Activated naive CD8-positive, alpha-beta T cell (primary cell): Measurements from ENCODE around the gene GSG1L2.

Experiments used
- H3K27ac Mint-ChIP-seq: one replicate; pipeline ENCODE4 v1.8.0; 2021; ENCODE audit warnings: mixed read lengths
- H3K27me3 Mint-ChIP-seq: one replicate; pipeline ENCODE4 v1.8.0; 2021; ENCODE audit warnings: mixed read lengths
- H3K36me3 Mint-ChIP-seq: one replicate; pipeline ENCODE4 v1.8.0; 2021; ENCODE audit warnings: mixed read lengths
- H3K4me1 Mint-ChIP-seq: one replicate; pipeline ENCODE4 v1.8.0; 2021; ENCODE audit warnings: low read depth, mixed read lengths
- H3K4me3 Mint-ChIP-seq: one replicate; pipeline ENCODE4 v1.8.0; 2021; ENCODE audit warnings: mild to moderate bottlenecking, mixed read lengths
- H3K9me3 Mint-ChIP-seq: one replicate; pipeline ENCODE4 v1.8.0; 2021; ENCODE audit warnings: low read depth, mixed read lengths

The GSG1L2 gene

GRCh38 chr17:9821921-9822320 lies at the start of gene GSG1L2:
TSS of gene GSG1L2 (minus strand) at chr17:9822079. CDS start at chr17:9822071, 8 bp downstream.
- H3K36me3 Mint-ChIP-seq = no peaks in the 10 kb centered on the region
- H3K4me1 Mint-ChIP-seq = no peaks in the 10 kb centered on the region

GRCh38 chr17:9868552-9868951 lies 46.7 kb upstream of the GSG1L2 start:
- Mint-ChIP-seq H3K4me1 (no peaks in the 10 kb centered on the region), H3K27me3 (no peaks in the 10 kb centered on the region), H3K27ac (no peak overlapping the region), H3K9me3 (peaks cover under 1% of the 10 kb centered on the region), H3K36me3 (no peaks in the 10 kb centered on the region), H3K4me3 (no peak overlapping the region)

More at GRCh38 chr17:9821921-9822320, at the start of gene GSG1L2:
- no peak within 1 kb of the TSS for H3K4me3 Mint-ChIP-seq
- H3K9me3 Mint-ChIP-seq = no peaks in the 10 kb centered on the region
- peaks cover 13% of the 10 kb centered on the region for H3K27me3 Mint-ChIP-seq
- no peak within 1 kb of the TSS for H3K27ac Mint-ChIP-seq

GRCh38 chr17:9865586-9865985 lies 43.7 kb upstream of the GSG1L2 start:
- H3K36me3 Mint-ChIP-seq = no peaks in the 10 kb centered on the region
- H3K27ac Mint-ChIP-seq = no peak overlapping the region
- H3K4me1 Mint-ChIP-seq = no peaks in the 10 kb centered on the region
- H3K4me3 Mint-ChIP-seq = no peak overlapping the region
- peaks cover 7% of the 10 kb centered on the region for H3K9me3 Mint-ChIP-seq
- H3K27me3 Mint-ChIP-seq = no peaks in the 10 kb centered on the region

- peaks cover 15% of the 10 kb centered on the region for H3K9me3 Mint-ChIP-seq
- H3K27me3 Mint-ChIP-seq = no peaks in the 10 kb centered on the region
- no peaks in the 10 kb centered on the region for H3K4me1 Mint-ChIP-seq
- no peak overlapping the region for H3K4me3 Mint-ChIP-seq
- H3K36me3 Mint-ChIP-seq = no peaks in the 10 kb centered on the region
- no peak overlapping the region for H3K27ac Mint-ChIP-seq
Observed at GRCh38 chr17:9862949-9863348, 41.1 kb upstream of the GSG1L2 start.

GRCh38 chr17:9862220-9862619 lies 40.3 kb upstream of the GSG1L2 start:
- Mint-ChIP-seq H3K27me3 (no peaks in the 10 kb centered on the region), H3K27ac (no peak overlapping the region), H3K36me3 (no peaks in the 10 kb centered on the region), H3K4me1 (no peaks in the 10 kb centered on the region), H3K9me3 (peaks cover 15% of the 10 kb centered on the region), H3K4me3 (no peak overlapping the region)

GRCh38 chr17:9860851-9861250 lies 39.0 kb upstream of the GSG1L2 start:
- H3K27me3 Mint-ChIP-seq = no peaks in the 10 kb centered on the region
- H3K4me3 Mint-ChIP-seq = no peak overlapping the region
- H3K9me3 Mint-ChIP-seq = peaks cover 15% of the 10 kb centered on the region
- H3K27ac Mint-ChIP-seq = no peak overlapping the region
- H3K36me3 Mint-ChIP-seq = no peaks in the 10 kb centered on the region
- no peaks in the 10 kb centered on the region for H3K4me1 Mint-ChIP-seq

- Mint-ChIP-seq H3K4me3 (no peak overlapping the region), H3K9me3 (peaks cover 15% of the 10 kb centered on the region), H3K27me3 (no peaks in the 10 kb centered on the region), H3K36me3 (no peaks in the 10 kb centered on the region), H3K27ac (no peak overlapping the region), H3K4me1 (no peaks in the 10 kb centered on the region)
Observed at GRCh38 chr17:9859781-9860180, 37.9 kb upstream of the GSG1L2 start.

- Mint-ChIP-seq H3K9me3 (peaks cover 8% of the 10 kb centered on the region), H3K4me3 (no peak overlapping the region), H3K4me1 (no peaks in the 10 kb centered on the region), H3K27ac (no peak overlapping the region), H3K27me3 (peaks cover 4% of the 10 kb centered on the region), H3K36me3 (no peaks in the 10 kb centered on the region)
Observed at GRCh38 chr17:9855036-9855435, 33.2 kb upstream of the GSG1L2 start.

- peaks cover 4% of the 10 kb centered on the region for H3K27me3 Mint-ChIP-seq
- no peak overlapping the region for H3K27ac Mint-ChIP-seq
- H3K4me3 Mint-ChIP-seq = no peak overlapping the region
- peaks cover 8% of the 10 kb centered on the region for H3K9me3 Mint-ChIP-seq
- H3K36me3 Mint-ChIP-seq = no peaks in the 10 kb centered on the region
- H3K4me1 Mint-ChIP-seq = no peaks in the 10 kb centered on the region
Observed at GRCh38 chr17:9854255-9854654, 32.4 kb upstream of the GSG1L2 start.

- peaks cover 8% of the 10 kb centered on the region for H3K27me3 Mint-ChIP-seq
- no peak overlapping the region for H3K27ac Mint-ChIP-seq
- no peak overlapping the region for H3K4me3 Mint-ChIP-seq
- H3K4me1 Mint-ChIP-seq = no peaks in the 10 kb centered on the region
- no peaks in the 10 kb centered on the region for H3K9me3 Mint-ChIP-seq
- H3K36me3 Mint-ChIP-seq = no peaks in the 10 kb centered on the region
Observed at GRCh38 chr17:9850151-9850550, 28.3 kb upstream of the GSG1L2 start.

GRCh38 chr17:9845306-9845705 lies 23.4 kb upstream of the GSG1L2 start:
- Mint-ChIP-seq H3K27me3 (peaks cover 8% of the 10 kb centered on the region), H3K36me3 (no peaks in the 10 kb centered on the region), H3K27ac (no peak overlapping the region), H3K4me3 (no peak overlapping the region), H3K9me3 (no peaks in the 10 kb centered on the region), H3K4me1 (no peaks in the 10 kb centered on the region)

- no peak overlapping the region for H3K4me3 Mint-ChIP-seq
- H3K4me1 Mint-ChIP-seq = no peaks in the 10 kb centered on the region
- H3K27me3 Mint-ChIP-seq = peaks cover 8% of the 10 kb centered on the region
- no peaks in the 10 kb centered on the region for H3K9me3 Mint-ChIP-seq
- H3K36me3 Mint-ChIP-seq = no peaks in the 10 kb centered on the region
- H3K27ac Mint-ChIP-seq = no peak overlapping the region
Observed at GRCh38 chr17:9844153-9844552, 22.3 kb upstream of the GSG1L2 start.

- no peaks in the 10 kb centered on the region for H3K4me1 Mint-ChIP-seq
- H3K36me3 Mint-ChIP-seq = no peaks in the 10 kb centered on the region
- H3K9me3 Mint-ChIP-seq = no peaks in the 10 kb centered on the region
- no peak overlapping the region for H3K27ac Mint-ChIP-seq
- peaks cover 6% of the 10 kb centered on the region for H3K27me3 Mint-ChIP-seq
- no peak overlapping the region for H3K4me3 Mint-ChIP-seq
Observed at GRCh38 chr17:9843152-9844010, 21.5 kb upstream of the GSG1L2 start.

GRCh38 chr17:9842057-9842758 lies 20.3 kb upstream of the GSG1L2 start:
- H3K27ac Mint-ChIP-seq = no peak overlapping the region
- H3K9me3 Mint-ChIP-seq = no peaks in the 10 kb centered on the region
- no peaks in the 10 kb centered on the region for H3K4me1 Mint-ChIP-seq
- no peaks in the 10 kb centered on the region for H3K36me3 Mint-ChIP-seq
- H3K4me3 Mint-ChIP-seq = no peak overlapping the region
- peaks cover 6% of the 10 kb centered on the region for H3K27me3 Mint-ChIP-seq

GRCh38 chr17:9839433-9839832 lies 17.6 kb upstream of the GSG1L2 start:
- H3K9me3 Mint-ChIP-seq = no peaks in the 10 kb centered on the region

More at GRCh38 chr17:9839433-9839832, 17.6 kb upstream of the GSG1L2 start:
- no peak overlapping the region for H3K27ac Mint-ChIP-seq
- H3K36me3 Mint-ChIP-seq = no peaks in the 10 kb centered on the region
- no peaks in the 10 kb centered on the region for H3K4me1 Mint-ChIP-seq
- no peak overlapping the region for H3K4me3 Mint-ChIP-seq
- peaks cover 5% of the 10 kb centered on the region for H3K27me3 Mint-ChIP-seq
